Progenitor cell of endocrine pancreas (in vitro differentiated cells): ENCODE data around the gene ACTR1A. TPM values are rescaled to one million over a fixed set of nuclear protein-coding genes. Genes with fewer than 3 reads are reported as not detected.

Experiments
- DNase-seq: peaks from one replicate; pipeline ENCODE4 v3.0.0; 2021; ENCODE audit warnings: low spot score; ENCODE audit not compliant: unreplicated experiment
- H3K27ac Mint-ChIP-seq: 2 replicates; pipeline ENCODE4 v1.8.0; 2021; ENCODE audit warnings: mild to moderate bottlenecking, moderate library complexity, mixed read lengths
- H3K27me3 Mint-ChIP-seq: 2 replicates; pipeline ENCODE4 v1.8.0; 2021; ENCODE audit warnings: mixed read lengths
- H3K36me3 Mint-ChIP-seq: 2 replicates; pipeline ENCODE4 v1.8.0; 2022; ENCODE audit warnings: mixed read lengths; ENCODE audit not compliant: insufficient read depth
- H3K4me1 Mint-ChIP-seq: 2 replicates; pipeline ENCODE4 v1.8.0; 2021; ENCODE audit warnings: low read depth, mixed read lengths
- H3K4me3 Mint-ChIP-seq: 2 replicates; pipeline ENCODE4 v1.8.0; 2021; ENCODE audit warnings: low read depth, mild to moderate bottlenecking, moderate library complexity, mixed read lengths
- H3K9me3 Mint-ChIP-seq: 2 replicates; pipeline ENCODE4 v1.8.0; 2021; ENCODE audit warnings: low read depth, mixed read lengths
- total RNA-seq: library from RNA; stranded (reverse); gene quantifications from 2 replicates; pipeline ENCODE4 v1.2.1, GENCODE V29; 2021
- TF ChIP-seq, protein P1 (sequence below): fragments of 200-600 bp; sonication (generic); IDR thresholded peaks from one replicate; pipeline ENCODE4 v1.5.0; 2021; ENCODE audit warnings: antibody characterized with exemption, mild to moderate bottlenecking; ENCODE audit not compliant: unreplicated experiment

ACTR1A gene
- total RNA-seq, 1 donor from 2014 or later: 104 TPM

DNA sequence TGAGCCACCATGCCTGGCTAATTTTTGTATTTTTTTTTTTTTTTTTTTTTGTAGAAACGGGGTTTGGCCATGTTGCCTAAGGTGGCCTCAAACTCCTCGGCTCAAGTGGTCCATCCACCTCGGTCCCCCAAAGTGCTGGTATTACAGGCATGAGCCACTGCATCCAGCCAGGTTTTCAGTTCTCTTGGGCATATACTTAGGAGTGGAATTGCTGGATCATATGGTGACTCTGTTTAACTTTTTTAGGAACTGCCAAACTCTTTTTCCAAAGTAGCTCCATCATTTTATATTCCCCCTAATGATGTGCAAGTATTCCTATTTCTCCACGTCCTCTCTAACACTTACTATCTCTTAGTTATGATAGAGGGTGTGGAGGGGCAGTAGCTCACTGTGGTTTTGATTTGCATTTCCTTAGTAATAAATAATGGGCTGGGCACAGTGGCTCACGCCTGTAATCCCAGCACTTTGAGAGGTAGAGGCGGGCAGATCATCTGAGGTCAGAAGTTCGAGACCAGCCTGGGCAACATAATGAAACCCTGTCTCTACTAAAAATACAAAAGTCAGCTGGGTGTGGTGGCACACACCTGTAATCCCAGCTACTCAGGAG lies 42.9 kb upstream of the ACTR1A start:
- Mint-ChIP-seq H3K9me3 (no peaks in the 10 kb centered on the region), H3K4me3 (no peak overlapping the region), H3K4me1 (no peaks in the 10 kb centered on the region), H3K27me3 (no peaks in the 10 kb centered on the region), H3K27ac (no peak overlapping the region), H3K36me3 (peaks cover 4% of the 10 kb centered on the region)
- TF ChIP-seq, protein P1, sequence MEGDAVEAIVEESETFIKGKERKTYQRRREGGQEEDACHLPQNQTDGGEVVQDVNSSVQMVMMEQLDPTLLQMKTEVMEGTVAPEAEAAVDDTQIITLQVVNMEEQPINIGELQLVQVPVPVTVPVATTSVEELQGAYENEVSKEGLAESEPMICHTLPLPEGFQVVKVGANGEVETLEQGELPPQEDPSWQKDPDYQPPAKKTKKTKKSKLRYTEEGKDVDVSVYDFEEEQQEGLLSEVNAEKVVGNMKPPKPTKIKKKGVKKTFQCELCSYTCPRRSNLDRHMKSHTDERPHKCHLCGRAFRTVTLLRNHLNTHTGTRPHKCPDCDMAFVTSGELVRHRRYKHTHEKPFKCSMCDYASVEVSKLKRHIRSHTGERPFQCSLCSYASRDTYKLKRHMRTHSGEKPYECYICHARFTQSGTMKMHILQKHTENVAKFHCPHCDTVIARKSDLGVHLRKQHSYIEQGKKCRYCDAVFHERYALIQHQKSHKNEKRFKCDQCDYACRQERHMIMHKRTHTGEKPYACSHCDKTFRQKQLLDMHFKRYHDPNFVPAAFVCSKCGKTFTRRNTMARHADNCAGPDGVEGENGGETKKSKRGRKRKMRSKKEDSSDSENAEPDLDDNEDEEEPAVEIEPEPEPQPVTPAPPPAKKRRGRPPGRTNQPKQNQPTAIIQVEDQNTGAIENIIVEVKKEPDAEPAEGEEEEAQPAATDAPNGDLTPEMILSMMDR: no peak
- DNase-seq: no peak

- TF ChIP-seq, protein P1: no peak
- Mint-ChIP-seq H3K4me3 (no peak overlapping the region), H3K36me3 (peaks cover 1% of the 10 kb centered on the region), H3K27ac (no peak overlapping the region), H3K4me1 (peaks cover 4% of the 10 kb centered on the region), H3K9me3 (no peaks in the 10 kb centered on the region), H3K27me3 (no peaks in the 10 kb centered on the region)
- DNase-seq: no peak
These were observed 40.4 kb upstream of the ACTR1A start for GRCh38 chr10:102542800-102543418.

- peaks cover 4% of the 10 kb centered on the region for H3K4me1 Mint-ChIP-seq
- H3K9me3 Mint-ChIP-seq: no peaks in the 10 kb centered on the region
- peaks cover 1% of the 10 kb centered on the region for H3K36me3 Mint-ChIP-seq
- H3K27me3 Mint-ChIP-seq: no peaks in the 10 kb centered on the region
- H3K4me3 Mint-ChIP-seq: no peak overlapping the region
- TF ChIP-seq, protein P1: peak; percentile 38
- H3K27ac Mint-ChIP-seq: no peak overlapping the region
- DNase-seq: no peak
These were observed 37.5 kb upstream of the ACTR1A start for GRCh38 chr10:102540023-102540422.

DNA sequence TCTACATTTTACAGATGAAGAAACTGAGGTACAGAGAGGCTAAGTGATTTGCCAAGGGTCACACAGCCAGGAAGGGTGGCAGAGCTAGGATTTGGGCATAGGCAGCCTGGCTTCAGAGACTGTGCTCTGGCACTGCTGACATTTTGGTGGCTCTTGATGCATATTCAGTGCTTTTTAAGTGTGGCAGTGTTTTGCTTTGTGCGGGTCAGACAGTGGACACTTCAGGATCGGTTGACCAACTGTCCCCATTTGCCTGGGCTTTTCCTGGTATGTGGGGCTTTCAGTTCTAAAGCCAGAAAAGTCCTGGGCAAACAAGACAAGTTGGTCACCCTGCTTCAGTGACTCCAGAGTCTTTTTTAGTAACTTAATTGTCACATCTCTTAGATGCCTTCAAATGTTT lies 36.3 kb upstream of the ACTR1A start:
- Mint-ChIP-seq H3K27me3 (no peaks in the 10 kb centered on the region), H3K4me3 (no peak overlapping the region), H3K27ac (no peak overlapping the region), H3K9me3 (no peaks in the 10 kb centered on the region), H3K36me3 (peaks cover 1% of the 10 kb centered on the region), H3K4me1 (peaks cover 4% of the 10 kb centered on the region)
- TF ChIP-seq, protein P1: no peak
- no peak for DNase-seq

GRCh38 chr10:102537948-102538347 lies 35.4 kb upstream of the ACTR1A start:
- TF ChIP-seq, protein P1: no peak
- Mint-ChIP-seq H3K27me3 (no peaks in the 10 kb centered on the region), H3K27ac (no peak overlapping the region), H3K9me3 (no peaks in the 10 kb centered on the region), H3K36me3 (peaks cover 3% of the 10 kb centered on the region), H3K4me1 (peaks cover 4% of the 10 kb centered on the region), H3K4me3 (no peak overlapping the region)
- no peak for DNase-seq
